ENCODE data around the gene RBM17.

GRCh38 chr10:6062101-6062771, 26.6 kb upstream of the RBM17 start, which contains the start of gene IL2RA:
- TF ChIP-seq, protein P1, sequence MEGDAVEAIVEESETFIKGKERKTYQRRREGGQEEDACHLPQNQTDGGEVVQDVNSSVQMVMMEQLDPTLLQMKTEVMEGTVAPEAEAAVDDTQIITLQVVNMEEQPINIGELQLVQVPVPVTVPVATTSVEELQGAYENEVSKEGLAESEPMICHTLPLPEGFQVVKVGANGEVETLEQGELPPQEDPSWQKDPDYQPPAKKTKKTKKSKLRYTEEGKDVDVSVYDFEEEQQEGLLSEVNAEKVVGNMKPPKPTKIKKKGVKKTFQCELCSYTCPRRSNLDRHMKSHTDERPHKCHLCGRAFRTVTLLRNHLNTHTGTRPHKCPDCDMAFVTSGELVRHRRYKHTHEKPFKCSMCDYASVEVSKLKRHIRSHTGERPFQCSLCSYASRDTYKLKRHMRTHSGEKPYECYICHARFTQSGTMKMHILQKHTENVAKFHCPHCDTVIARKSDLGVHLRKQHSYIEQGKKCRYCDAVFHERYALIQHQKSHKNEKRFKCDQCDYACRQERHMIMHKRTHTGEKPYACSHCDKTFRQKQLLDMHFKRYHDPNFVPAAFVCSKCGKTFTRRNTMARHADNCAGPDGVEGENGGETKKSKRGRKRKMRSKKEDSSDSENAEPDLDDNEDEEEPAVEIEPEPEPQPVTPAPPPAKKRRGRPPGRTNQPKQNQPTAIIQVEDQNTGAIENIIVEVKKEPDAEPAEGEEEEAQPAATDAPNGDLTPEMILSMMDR (IDR thresholded peaks at IDR 0.05), result no peak
- TF ChIP-seq ZFX (IDR thresholded peaks at IDR 0.05; ENCODE audit: borderline replicate concordance), result no peak

All from 22Rv1 (cell line).